Endodermal cell (in vitro differentiated cells): ENCODE results near the gene RPRD2. TPM values are rescaled to one million over a fixed set of nuclear protein-coding genes. Genes with fewer than 3 reads are reported as not detected.

Experiments
- DNase-seq: peaks from one replicate; pipeline ENCODE4 v3.0.0-alpha.2; 2017
- H3K27ac ChIP-seq: 2 replicates; pipeline ENCODE4 v1.5.1; 2013; ENCODE audit warnings: mild to moderate bottlenecking, low read depth, low read length, moderate library complexity
- H3K27me3 ChIP-seq: 2 replicates; pipeline ENCODE4 v1.6.1; 2013; ENCODE audit warnings: mild to moderate bottlenecking, low read length, moderate library complexity; ENCODE audit not compliant: insufficient read depth, control insufficient read depth, poor library complexity, severe bottlenecking
- H3K36me3 ChIP-seq: 2 replicates; pipeline ENCODE4 v1.7.0; 2013; ENCODE audit warnings: mild to moderate bottlenecking, low read length, moderate library complexity; ENCODE audit not compliant: control insufficient read depth, insufficient read depth
- H3K4me1 ChIP-seq: one replicate; pipeline ENCODE4 v1.7.0; 2013; ENCODE audit warnings: low read length; ENCODE audit not compliant: control insufficient read depth, insufficient read depth
- H3K4me3 ChIP-seq: 2 replicates; pipeline ENCODE4 v1.5.1; 2013; ENCODE audit warnings: mild to moderate bottlenecking, low read length, moderate library complexity
- H3K9ac ChIP-seq: 2 replicates; pipeline ENCODE4 v1.6.1; 2013; ENCODE audit warnings: mild to moderate bottlenecking, low read length, moderate library complexity; ENCODE audit not compliant: poor library complexity, severe bottlenecking; ENCODE audit errors: extremely low read depth
- H3K9me3 ChIP-seq: 2 replicates; pipeline ENCODE4 v1.6.1; 2013; ENCODE audit warnings: mild to moderate bottlenecking, low read length, moderate library complexity; ENCODE audit not compliant: control insufficient read depth
- H3K27ac Mint-ChIP-seq: 2 replicates; pipeline ENCODE4 v1.8.0; 2020; ENCODE audit warnings: mixed read lengths
- H3K27me3 Mint-ChIP-seq: 2 replicates; pipeline ENCODE4 v1.8.0; 2021; ENCODE audit warnings: mild to moderate bottlenecking, mixed read lengths; ENCODE audit not compliant: insufficient read depth
- H3K36me3 Mint-ChIP-seq: 2 replicates; pipeline ENCODE4 v1.8.0; 2020; ENCODE audit warnings: low read depth, mixed read lengths
- H3K4me1 Mint-ChIP-seq: 2 replicates; pipeline ENCODE4 v1.8.0; 2020; ENCODE audit warnings: mixed read lengths
- H3K4me3 Mint-ChIP-seq: 2 replicates; pipeline ENCODE4 v1.8.0; 2020; ENCODE audit warnings: mild to moderate bottlenecking, moderate library complexity, mixed read lengths
- H3K9me3 Mint-ChIP-seq: 2 replicates; pipeline ENCODE4 v1.8.0; 2020; ENCODE audit warnings: mild to moderate bottlenecking, mixed read lengths
- CTCF ChIP-seq: fragments of 200-600 bp; sonication (generic); conservative IDR thresholded peaks from 2 replicates; pipeline ENCODE4 v1.5.0; 2021; ENCODE audit warnings: antibody characterized with exemption, mild to moderate bottlenecking
- WGBS, 2 experiments: methylation state at CpG; one replicate each; pipeline versions ENCODE4 v1.1.5 to v1.1.7; 2013; ENCODE audit warnings: missing lambda C conversion rate in 2 of 2, mixed read lengths in 1 of 2; ENCODE audit not compliant: insufficient coverage in 1 of 2, insufficient read length in 1 of 2; 5-methylcytosine and 5-hydroxymethylcytosine counted together
- total RNA-seq, 2 donors: library from RNA; stranded (reverse); fragmentation: NEBNext Ultra II Directional in 1 of 2; extraction: Animal tissue kit (Norgen Biotek cat#: 25700) in 1 of 2; gene quantifications; 2 replicates in 1 of 2; 3 replicates in 1 of 2; pipeline ENCODE4 v1.2.1, GENCODE V29; 2021

Gene RPRD2
- total RNA-seq, 2 donors from 2014 or later, result 33.1 to 35.9 TPM

DNA sequence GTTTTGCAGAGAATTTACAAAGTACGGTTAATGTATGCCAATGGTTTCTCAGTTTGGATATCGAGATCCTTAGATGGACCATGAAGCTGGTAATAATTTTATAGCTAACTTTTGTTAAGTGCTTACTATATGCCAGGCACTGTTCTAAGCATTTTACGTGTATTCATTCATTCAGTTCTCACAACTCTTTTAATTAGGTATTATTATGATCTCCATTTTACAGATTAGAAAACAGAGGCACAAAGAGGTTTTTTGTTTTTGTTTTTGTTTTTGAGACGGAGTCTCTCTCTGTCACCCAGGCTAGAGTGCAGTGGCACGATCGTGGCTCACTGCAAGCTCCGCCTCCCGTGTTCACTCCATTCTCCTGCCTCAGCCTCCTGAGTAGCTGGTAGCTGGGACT is 7.2 kb downstream of the RPRD2 start:
- peaks cover 31% of the 10 kb centered on the region for H3K4me1 Mint-ChIP-seq
- Histone ChIP-seq H3K27me3 (no peaks in the 10 kb centered on the region), H3K9ac (no peak overlapping the region), H3K9me3 (no peaks in the 10 kb centered on the region), H3K4me1 (no peaks in the 10 kb centered on the region), H3K36me3 (no peaks in the 10 kb centered on the region), H3K27ac (no peak overlapping the region), H3K4me3 (no peak overlapping the region)
- H3K36me3 Mint-ChIP-seq, result peaks cover 5% of the 10 kb centered on the region
- no peaks in the 10 kb centered on the region for H3K9me3 Mint-ChIP-seq
- no peak overlapping the region for H3K4me3 Mint-ChIP-seq
- TF ChIP-seq CTCF, result no peak
- H3K27ac Mint-ChIP-seq, result no peak overlapping the region
- WGBS, 2 experiments, result 92 to 100% methylated on average over 5 to 8 of the region's 8 CpGs
- H3K27me3 Mint-ChIP-seq, result no peaks in the 10 kb centered on the region
- no peak for DNase-seq

GRCh38 chr1:150372580-150372979 is 8.6 kb downstream of the RPRD2 start:
- Mint-ChIP-seq H3K4me3 (no peak overlapping the region), H3K27me3 (no peaks in the 10 kb centered on the region), H3K9me3 (no peaks in the 10 kb centered on the region), H3K36me3 (peaks cover 5% of the 10 kb centered on the region), H3K27ac (peak overlapping the region; percentile 49), H3K4me1 (peaks cover 22% of the 10 kb centered on the region)
- H3K9ac ChIP-seq, result no peak overlapping the region
- no peak overlapping the region for H3K27ac ChIP-seq
- no peaks in the 10 kb centered on the region for H3K4me1 ChIP-seq
- H3K9me3 ChIP-seq, result no peaks in the 10 kb centered on the region
- no peak for DNase-seq
- 91 to 97% methylated on average over 1 of the region's 1 CpG for WGBS, 2 experiments
- no peaks in the 10 kb centered on the region for H3K36me3 ChIP-seq
- TF ChIP-seq CTCF, result no peak
- no peaks in the 10 kb centered on the region for H3K27me3 ChIP-seq
- H3K4me3 ChIP-seq, result no peak overlapping the region

DNA sequence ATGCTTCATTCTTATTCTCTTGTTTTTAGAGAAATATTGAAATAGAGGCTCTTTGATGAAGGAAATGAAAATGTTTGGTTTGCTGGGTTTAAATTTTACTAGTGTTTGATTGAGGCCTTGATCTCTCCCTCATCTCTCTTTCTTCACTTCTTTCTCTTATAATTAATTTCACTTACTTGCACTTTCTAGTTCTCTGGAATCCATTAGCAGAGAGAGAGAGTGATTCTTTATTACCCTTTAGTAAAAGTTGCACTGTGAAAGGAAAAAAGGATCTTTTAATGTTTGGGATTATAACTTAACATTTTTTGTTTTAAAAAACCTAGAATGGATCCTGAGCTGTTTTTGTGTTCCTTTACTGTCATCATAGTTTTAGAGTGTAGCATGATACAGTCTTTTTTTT is 12.2 kb downstream of the RPRD2 start:
- Mint-ChIP-seq H3K9me3 (no peaks in the 10 kb centered on the region), H3K36me3 (no peaks in the 10 kb centered on the region), H3K4me1 (peaks cover 20% of the 10 kb centered on the region), H3K4me3 (no peak overlapping the region), H3K27ac (no peak overlapping the region), H3K27me3 (no peaks in the 10 kb centered on the region)
- H3K4me3 ChIP-seq, result no peak overlapping the region
- no peaks in the 10 kb centered on the region for H3K27me3 ChIP-seq
- TF ChIP-seq CTCF, result no peak
- H3K27ac ChIP-seq, result no peak overlapping the region
- H3K4me1 ChIP-seq, result no peaks in the 10 kb centered on the region
- DNase-seq, result no peak
- no peak overlapping the region for H3K9ac ChIP-seq
- H3K9me3 ChIP-seq, result no peaks in the 10 kb centered on the region
- no peaks in the 10 kb centered on the region for H3K36me3 ChIP-seq
